ENCODE measurements around the gene CENPH. TPM values are rescaled to one million over a fixed set of nuclear protein-coding genes. Genes with fewer than 3 reads are reported as not detected.

CENPH gene
- total and polyA plus RNA-seq, 2 experiments from 2014 or later, result 3.7 to 10.8 TPM

DNA sequence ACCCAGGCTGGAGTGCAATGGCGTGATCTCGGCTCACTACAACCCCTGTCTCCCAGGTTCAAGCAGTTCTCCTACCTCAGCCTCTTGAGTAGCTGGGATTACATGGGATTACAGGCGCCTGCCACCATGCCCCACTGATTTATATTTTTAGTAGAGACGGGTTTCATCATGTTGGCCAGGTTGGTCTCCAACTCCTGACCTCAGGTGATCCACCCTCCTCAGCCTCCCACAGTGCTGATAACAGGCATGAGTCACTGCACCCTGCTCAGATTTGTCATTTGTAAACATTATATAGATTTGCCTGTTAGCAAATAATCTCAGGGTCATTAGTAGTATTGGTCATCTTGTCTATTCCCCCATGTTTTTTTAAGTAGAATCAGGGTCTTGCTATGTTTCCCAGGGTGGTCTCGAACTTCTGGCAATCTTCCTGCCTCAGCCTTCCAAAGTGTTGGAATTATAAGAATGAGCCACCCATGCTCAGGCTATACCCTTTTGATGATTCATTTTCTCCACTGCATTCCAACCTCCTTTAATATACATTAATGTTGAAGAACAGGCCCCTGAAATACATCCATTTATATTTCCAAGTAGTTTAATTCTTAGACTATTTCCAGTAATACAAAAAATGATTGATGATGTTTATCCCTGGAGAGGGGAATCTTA lies 17.3 kb downstream of the CENPH start:
- TF ChIP-seq, protein P1, sequence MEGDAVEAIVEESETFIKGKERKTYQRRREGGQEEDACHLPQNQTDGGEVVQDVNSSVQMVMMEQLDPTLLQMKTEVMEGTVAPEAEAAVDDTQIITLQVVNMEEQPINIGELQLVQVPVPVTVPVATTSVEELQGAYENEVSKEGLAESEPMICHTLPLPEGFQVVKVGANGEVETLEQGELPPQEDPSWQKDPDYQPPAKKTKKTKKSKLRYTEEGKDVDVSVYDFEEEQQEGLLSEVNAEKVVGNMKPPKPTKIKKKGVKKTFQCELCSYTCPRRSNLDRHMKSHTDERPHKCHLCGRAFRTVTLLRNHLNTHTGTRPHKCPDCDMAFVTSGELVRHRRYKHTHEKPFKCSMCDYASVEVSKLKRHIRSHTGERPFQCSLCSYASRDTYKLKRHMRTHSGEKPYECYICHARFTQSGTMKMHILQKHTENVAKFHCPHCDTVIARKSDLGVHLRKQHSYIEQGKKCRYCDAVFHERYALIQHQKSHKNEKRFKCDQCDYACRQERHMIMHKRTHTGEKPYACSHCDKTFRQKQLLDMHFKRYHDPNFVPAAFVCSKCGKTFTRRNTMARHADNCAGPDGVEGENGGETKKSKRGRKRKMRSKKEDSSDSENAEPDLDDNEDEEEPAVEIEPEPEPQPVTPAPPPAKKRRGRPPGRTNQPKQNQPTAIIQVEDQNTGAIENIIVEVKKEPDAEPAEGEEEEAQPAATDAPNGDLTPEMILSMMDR (IDR thresholded peaks at IDR 0.05; ENCODE audit: poor library complexity), result no peak
- TF ChIP-seq EZH2 (IDR thresholded peaks at IDR 0.05; ENCODE audit: borderline replicate concordance) (no peak), EZH2phosphoT487 (IDR thresholded peaks at IDR 0.05; ENCODE audit: low read depth, severe bottlenecking, unreplicated experiment) (no peak)
- H3K36me3 ChIP-seq (replicated peaks; ENCODE audit: insufficient read depth, low read depth), result no peaks in the 10 kb centered on the region
- H3K4me3 ChIP-seq, result no peak overlapping the region
- no peak overlapping the region for H3K4me2 ChIP-seq
- DNase-seq (ENCODE audit: low spot score), result peak; percentile 11
- no peak overlapping the region for H2AFZ ChIP-seq
- no peaks in the 10 kb centered on the region for H4K20me1 ChIP-seq (ENCODE audit: insufficient read depth, poor library complexity, severe bottlenecking)
- no peaks in the 10 kb centered on the region for H3K9me3 ChIP-seq (ENCODE audit: low read depth)
- H3K27ac ChIP-seq, result no peak overlapping the region
- no peaks in the 10 kb centered on the region for H3K79me2 ChIP-seq
- 95% methylated on average over 5 of the region's 5 CpGs for WGBS (ENCODE audit: low lambda C conversion rate, missing lambda C conversion rate)
- H3K9me2 ChIP-seq (replicated peaks; ENCODE audit: insufficient read depth), result no peaks in the 10 kb centered on the region
- H3K27me3 ChIP-seq, result no peaks in the 10 kb centered on the region
- no peaks in the 10 kb centered on the region for H3K4me1 ChIP-seq (ENCODE audit: insufficient read depth)

DNA sequence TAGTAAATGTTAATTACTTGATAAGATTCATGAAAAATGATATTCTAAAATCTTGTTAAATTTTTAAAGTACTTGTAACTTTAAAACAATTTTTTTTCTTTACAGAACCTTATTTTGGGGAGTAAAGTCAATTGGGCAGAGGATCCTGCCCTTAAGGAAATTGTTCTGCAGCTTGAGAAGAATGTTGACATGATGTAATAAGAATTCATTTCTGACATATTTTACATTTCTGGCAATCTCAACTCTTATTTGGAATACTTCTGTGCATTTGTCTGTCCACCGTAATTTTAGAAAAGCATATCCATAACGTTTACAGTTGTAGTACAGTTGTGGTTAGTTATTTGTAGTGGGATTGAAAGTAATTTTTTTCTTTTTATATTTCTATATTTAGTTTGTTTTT lies 20.2 kb downstream of the CENPH start:
- TF ChIP-seq EZH2 (IDR thresholded peaks at IDR 0.05; ENCODE audit: borderline replicate concordance) (no peak), EZH2phosphoT487 (IDR thresholded peaks at IDR 0.05; ENCODE audit: low read depth, severe bottlenecking, unreplicated experiment) (no peak)
- TF ChIP-seq, protein P1 (IDR thresholded peaks at IDR 0.05; ENCODE audit: poor library complexity), result no peak
- Histone ChIP-seq H3K27ac (no peak overlapping the region), H2AFZ (no peak overlapping the region), H3K27me3 (no peaks in the 10 kb centered on the region), H3K79me2 (no peaks in the 10 kb centered on the region), H3K9me3 (ENCODE audit: low read depth) (no peaks in the 10 kb centered on the region), H3K4me1 (ENCODE audit: insufficient read depth) (no peaks in the 10 kb centered on the region), H4K20me1 (ENCODE audit: insufficient read depth, poor library complexity, severe bottlenecking) (no peaks in the 10 kb centered on the region), H3K4me2 (no peak overlapping the region), H3K36me3 (replicated peaks; ENCODE audit: insufficient read depth, low read depth) (no peaks in the 10 kb centered on the region), H3K4me3 (no peak overlapping the region), H3K9me2 (replicated peaks; ENCODE audit: insufficient read depth) (no peaks in the 10 kb centered on the region)
- 91% methylated on average over 2 of the region's 2 CpGs for WGBS (ENCODE audit: low lambda C conversion rate, missing lambda C conversion rate)
- DNase-seq (ENCODE audit: low spot score), result no peak

DNA sequence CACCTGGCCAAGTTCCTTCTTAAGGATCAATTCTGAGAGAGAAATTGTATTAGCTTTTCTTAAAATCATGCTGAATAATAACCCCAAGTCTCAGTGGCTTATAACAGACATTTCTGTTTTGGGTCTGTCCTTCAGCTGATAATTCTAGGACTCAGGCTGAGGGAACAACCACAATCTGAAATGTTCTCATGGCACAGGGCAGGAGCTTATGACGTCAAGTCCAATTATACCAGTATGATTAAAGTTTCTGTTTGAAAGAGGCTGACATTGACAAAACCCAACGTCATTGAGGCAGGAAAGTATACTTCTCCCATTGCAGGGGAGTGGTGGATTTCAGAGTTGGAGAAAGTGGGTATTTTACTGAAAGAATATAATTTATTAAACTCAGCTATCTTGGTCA lies 21.8 kb downstream of the CENPH start:
- H4K20me1 ChIP-seq (ENCODE audit: insufficient read depth, poor library complexity, severe bottlenecking), result no peaks in the 10 kb centered on the region
- H3K4me3 ChIP-seq, result no peak overlapping the region
- H2AFZ ChIP-seq, result no peak overlapping the region
- no peak overlapping the region for H3K4me2 ChIP-seq
- 93% methylated on average over 2 of the region's 2 CpGs for WGBS (ENCODE audit: low lambda C conversion rate, missing lambda C conversion rate)
- H3K27me3 ChIP-seq, result no peaks in the 10 kb centered on the region
- H3K36me3 ChIP-seq (replicated peaks; ENCODE audit: insufficient read depth, low read depth), result no peaks in the 10 kb centered on the region
- no peaks in the 10 kb centered on the region for H3K9me3 ChIP-seq (ENCODE audit: low read depth)
- no peaks in the 10 kb centered on the region for H3K9me2 ChIP-seq (replicated peaks; ENCODE audit: insufficient read depth)
- TF ChIP-seq, protein P1 (IDR thresholded peaks at IDR 0.05; ENCODE audit: poor library complexity), result no peak
- TF ChIP-seq EZH2 (IDR thresholded peaks at IDR 0.05; ENCODE audit: borderline replicate concordance) (no peak), EZH2phosphoT487 (IDR thresholded peaks at IDR 0.05; ENCODE audit: low read depth, severe bottlenecking, unreplicated experiment) (no peak)
- H3K27ac ChIP-seq, result no peak overlapping the region
- DNase-seq (ENCODE audit: low spot score), result no peak
- H3K79me2 ChIP-seq, result no peaks in the 10 kb centered on the region
- H3K4me1 ChIP-seq (ENCODE audit: insufficient read depth), result no peaks in the 10 kb centered on the region

Measured in hepatocyte (in vitro differentiated cells).